HCT116 (cell line): Measurements from ENCODE around the gene FER. TPM values are rescaled to one million over a fixed set of nuclear protein-coding genes. Genes with fewer than 3 reads are reported as not detected.

Experiments
- ATAC-seq: fragments of 200-7000 bp; cut with Tn5 transposase; 2 replicates; pipeline ENCODE4 v1.9.1; 2020; ENCODE audit warnings: mild to moderate bottlenecking, moderate library complexity
- BruUV-seq: library from RNA; stranded (reverse); fragments of 400-500 nt; replicated peaks from 2 replicates; lab custom pipeline; 2021; lab: Mats Ljungman, UMichigan
- CTCF ChIA-PET: fragments of 300-600 bp; sonication (Branson Sonifier 250); formaldehyde crosslinking; loops from one replicate; lab custom pipeline; 2021; ENCODE audit warnings: antibody characterized with exemption; lab: Charles Lee
- POLR2A ChIA-PET: fragments of 300-600, 350-600 bp; sonication (Branson Sonifier 250); formaldehyde crosslinking; loops from one replicate; lab custom pipeline; 2021; ENCODE audit warnings: antibody characterized with exemption; lab: Charles Lee
- RAD21 ChIA-PET, 2 experiments: fragments of 300-600 bp; sonication (Branson Sonifier 250); formaldehyde crosslinking; loops; one replicate each; lab custom pipeline; 2023; ENCODE audit warnings: low total read pairs in 2 of 2; ENCODE audit not compliant: uncharacterized antibody in 2 of 2, unreplicated experiment in 2 of 2, low non-redundant PET in 1 of 2; lab: Charles Lee
- DNase-seq: peaks from one replicate; pipeline ENCODE4 v3.0.0-alpha.2; 2010; ENCODE audit warnings: low read depth, low spot score
- H2AFZ ChIP-seq: fragments of 200-600 bp; shearing (Covaris generic), sonication (generic); 2 replicates; pipeline ENCODE4 v1.6.1; 2017; ENCODE audit warnings: low read depth, mixed run types, mixed read lengths, antibody characterized with exemption, low read length; ENCODE audit not compliant: poor library complexity, severe bottlenecking
- H3K27ac ChIP-seq: 2 replicates; pipeline ENCODE4 v1.5.1; 2012; ENCODE audit warnings: low read depth, low read length
- H3K27me3 ChIP-seq: fragments of 200-600 bp; sonication (generic); 2 replicates; pipeline ENCODE4 v1.6.1; 2016; ENCODE audit warnings: mixed run types, low read length, mixed read lengths; ENCODE audit not compliant: insufficient read depth
- H3K36me3 ChIP-seq, 2 experiments: fragments of 200-500 bp in 1 of 2; fragments of 200-600 bp in 1 of 2; sonication (Bioruptor generic) in 1 of 2; sonication (generic) in 1 of 2; 2 replicates each; pipeline versions ENCODE4 v1.5.1 to v1.6.1; 2014 to 2016; ENCODE audit warnings: low read length in 2 of 2, inconsistent platforms in 1 of 2, mixed read lengths in 1 of 2, mixed run types in 1 of 2; ENCODE audit not compliant: insufficient read depth in 2 of 2, control insufficient read depth in 1 of 2
- H3K4me1 ChIP-seq, 2 experiments: fragments of 200-600 bp in 1 of 2; sonication (generic) in 1 of 2; 2 replicates each; pipeline versions ENCODE4 v1.5.1 to v1.6.1; 2012 to 2017; ENCODE audit warnings: low read length in 2 of 2, inconsistent platforms in 1 of 2, mild to moderate bottlenecking in 1 of 2, mixed read lengths in 1 of 2, mixed run types in 1 of 2, moderate library complexity in 1 of 2; ENCODE audit not compliant: insufficient read depth in 2 of 2, control insufficient read depth in 1 of 2
- H3K4me2 ChIP-seq: fragments of 200-600 bp; sonication (generic); 2 replicates; pipeline ENCODE4 v1.6.1; 2017; ENCODE audit warnings: mixed run types, low read length, mixed read lengths
- H3K4me3 ChIP-seq, 2 experiments: fragments of 200-600 bp in 1 of 2; sonication (generic) in 1 of 2; replicated peaks in 1 of 2; 2 replicates each; pipeline ENCODE4 v1.5.1; 2011 to 2016; ENCODE audit warnings: low read length in 2 of 2, control low read depth in 1 of 2, low read depth in 1 of 2, mild to moderate bottlenecking in 1 of 2, mixed read lengths in 1 of 2, mixed run types in 1 of 2
- H3K79me2 ChIP-seq: fragments of 200-600 bp; sonication (generic); 2 replicates; pipeline ENCODE4 v1.6.1; 2017; ENCODE audit warnings: mild to moderate bottlenecking, mixed run types, low read length, moderate library complexity, mixed read lengths; ENCODE audit not compliant: insufficient read depth
- H3K9ac ChIP-seq: fragments of 200-600 bp; sonication (generic); 2 replicates; pipeline ENCODE4 v1.6.1; 2016; ENCODE audit warnings: low read length, mixed read lengths
- H3K9me2 ChIP-seq: fragments of 200-600 bp; sonication (generic), shearing (Covaris generic); 2 replicates; pipeline ENCODE4 v1.6.1; 2017; ENCODE audit warnings: mixed run types, mild to moderate bottlenecking, moderate library complexity; ENCODE audit not compliant: insufficient read depth
- H3K9me3 ChIP-seq, 2 experiments: fragments of 200-500 bp in 1 of 2; fragments of 200-600 bp in 1 of 2; sonication (Bioruptor generic) in 1 of 2; sonication (generic) in 1 of 2; 2 replicates each; pipeline ENCODE4 v1.6.1; 2014 to 2017; ENCODE audit warnings: low read length in 2 of 2, mixed read lengths in 2 of 2, inconsistent platforms in 1 of 2, low read depth in 1 of 2, mild to moderate bottlenecking in 1 of 2, mixed run types in 1 of 2, moderate library complexity in 1 of 2; ENCODE audit not compliant: control insufficient read depth in 1 of 2, insufficient read depth in 1 of 2
- H4K20me1 ChIP-seq: fragments of 200-600 bp; sonication (generic), shearing (Covaris generic); 2 replicates; pipeline ENCODE4 v1.6.1; 2017; ENCODE audit warnings: mixed run types, mild to moderate bottlenecking, moderate library complexity; ENCODE audit not compliant: insufficient read depth
- CBX3 ChIP-seq: IDR thresholded peaks from 2 replicates; pipeline ENCODE4 v1.6.1; 2012; ENCODE audit warnings: low read depth
- CEBPB ChIP-seq: IDR thresholded peaks from 2 replicates; pipeline ENCODE4 v1.6.1; 2012; ENCODE audit warnings: low read depth
- EZH2 ChIP-seq: fragments of 200-600 bp; sonication (generic); IDR thresholded peaks from 2 replicates; pipeline ENCODE4 v1.6.1; 2017; ENCODE audit warnings: antibody characterized with exemption, mixed run types
- EZH2phosphoT487 ChIP-seq: fragments of 200-600 bp; IDR thresholded peaks from 2 replicates; pipeline ENCODE4 v1.6.1; 2018; ENCODE audit warnings: antibody characterized with exemption, borderline replicate concordance
- FOSL1 ChIP-seq: IDR thresholded peaks from 2 replicates; pipeline ENCODE4 v1.6.1; 2012; ENCODE audit warnings: low read depth
- JUND ChIP-seq: IDR thresholded peaks from 2 replicates; pipeline ENCODE4 v1.6.1; 2012
- POLR2A ChIP-seq: IDR thresholded peaks from 2 replicates; pipeline ENCODE4 v1.7.0; 2011; ENCODE audit warnings: borderline replicate concordance; ENCODE audit not compliant: insufficient read depth, insufficient read length; ENCODE audit errors: extremely low read depth
- POLR2AphosphoS5 ChIP-seq: IDR thresholded peaks from 2 replicates; pipeline ENCODE4 v1.6.1; 2011; ENCODE audit warnings: mild to moderate bottlenecking, low read depth, low read length, moderate library complexity
- YY1 ChIP-seq: IDR thresholded peaks from 2 replicates; pipeline ENCODE4 v1.6.1; 2011; ENCODE audit warnings: low read length, low read depth, moderate library complexity, mild to moderate bottlenecking; ENCODE audit not compliant: insufficient replicate concordance; ENCODE audit errors: extremely low read depth
- ZNF274 ChIP-seq: fragments of 200-500 bp; sonication (Bioruptor generic); IDR thresholded peaks from 2 replicates; pipeline ENCODE4 v1.6.1; 2014; ENCODE audit warnings: mild to moderate bottlenecking, low read depth, low read length, inconsistent platforms
- intact Hi-C: fragments of 100-400 bp; cut with micrococcal nuclease; formaldehyde crosslinking; loops from 2 replicates; pipeline ENCODE4 v1.10.0; 2022
- total RNA-seq: library from RNA; stranded (reverse); gene quantifications from one replicate; pipeline ENCODE4 v1.2.1, GENCODE V29; 2021; ENCODE audit not compliant: unreplicated experiment
- TF ChIP-seq, protein P1 (sequence below): IDR thresholded peaks from 2 replicates; pipeline ENCODE4 v1.6.1; 2011; ENCODE audit warnings: mild to moderate bottlenecking, low read length, moderate library complexity; ENCODE audit not compliant: insufficient replicate concordance; ENCODE audit errors: extremely low read depth
- TF ChIP-seq, protein P2 (sequence below): IDR thresholded peaks from 2 replicates; pipeline ENCODE4 v1.6.1; 2012; ENCODE audit warnings: low read depth

Gene FER
- total RNA-seq, 1 experiment from 2014 or later: 32.0 TPM

DNA sequence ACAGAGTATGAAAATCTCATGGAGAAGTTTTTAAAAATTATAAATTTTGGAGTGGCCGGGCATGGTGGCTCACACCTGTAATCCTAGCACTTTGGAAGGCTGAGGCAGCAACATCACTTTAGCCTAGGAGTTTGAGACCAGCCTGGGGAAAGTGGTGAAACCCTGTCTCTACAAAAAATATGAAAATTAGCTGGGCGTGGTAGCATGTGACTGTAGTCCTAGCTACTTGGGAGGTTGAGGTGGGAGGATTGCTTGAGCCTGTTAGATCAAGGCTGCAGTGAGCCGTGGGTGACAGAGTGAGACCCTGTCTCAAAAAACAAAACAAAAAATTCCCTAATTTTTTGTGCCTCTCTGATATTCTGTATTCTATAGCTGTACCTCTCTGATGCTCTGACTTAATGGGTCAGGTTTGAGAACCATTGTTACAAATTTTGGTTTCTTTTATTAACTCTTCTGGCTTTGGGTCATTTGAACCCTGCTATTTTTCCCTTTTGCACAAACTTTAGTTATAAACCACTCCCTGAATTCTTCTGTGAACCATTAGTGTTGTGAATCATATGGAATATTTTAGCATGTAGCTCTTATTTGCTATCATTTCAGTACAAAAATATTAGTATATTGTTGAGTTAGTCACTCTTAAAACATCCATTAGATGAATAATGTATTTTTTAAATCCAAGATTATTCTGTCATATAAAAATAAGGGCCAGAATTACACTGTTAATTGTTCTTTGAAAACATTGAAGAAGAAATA is 51.0 kb downstream of the FER start:
- H3K27ac ChIP-seq: no peak overlapping the region
- no peaks in the 10 kb centered on the region for H3K36me3 ChIP-seq
- no peak overlapping the region for H2AFZ ChIP-seq
- BruUV-seq: no TSS peak
- intact Hi-C loops: no loop called here
- ChIA-PET POLR2A (no interaction called here), RAD21 (no interaction called here), CTCF (no interaction called here)
- peaks cover 0 to 4% of the 10 kb centered on the region in 2 experiments; a peak in 2 of 4 replicates for H3K9me3 ChIP-seq
- no peak overlapping the region for H3K4me3 ChIP-seq
- H3K4me2 ChIP-seq: no peak overlapping the region
- DNase-seq: no peak
- no peaks in the 10 kb centered on the region for H3K9me2 ChIP-seq
- TF ChIP-seq EZH2 (no peak), CEBPB (no peak), JUND (no peak), POLR2A (no peak), EZH2phosphoT487 (no peak), YY1 (no peak), ZNF274 (no peak), POLR2AphosphoS5 (no peak), FOSL1 (no peak), CBX3 (no peak)
- TF ChIP-seq, protein P1, sequence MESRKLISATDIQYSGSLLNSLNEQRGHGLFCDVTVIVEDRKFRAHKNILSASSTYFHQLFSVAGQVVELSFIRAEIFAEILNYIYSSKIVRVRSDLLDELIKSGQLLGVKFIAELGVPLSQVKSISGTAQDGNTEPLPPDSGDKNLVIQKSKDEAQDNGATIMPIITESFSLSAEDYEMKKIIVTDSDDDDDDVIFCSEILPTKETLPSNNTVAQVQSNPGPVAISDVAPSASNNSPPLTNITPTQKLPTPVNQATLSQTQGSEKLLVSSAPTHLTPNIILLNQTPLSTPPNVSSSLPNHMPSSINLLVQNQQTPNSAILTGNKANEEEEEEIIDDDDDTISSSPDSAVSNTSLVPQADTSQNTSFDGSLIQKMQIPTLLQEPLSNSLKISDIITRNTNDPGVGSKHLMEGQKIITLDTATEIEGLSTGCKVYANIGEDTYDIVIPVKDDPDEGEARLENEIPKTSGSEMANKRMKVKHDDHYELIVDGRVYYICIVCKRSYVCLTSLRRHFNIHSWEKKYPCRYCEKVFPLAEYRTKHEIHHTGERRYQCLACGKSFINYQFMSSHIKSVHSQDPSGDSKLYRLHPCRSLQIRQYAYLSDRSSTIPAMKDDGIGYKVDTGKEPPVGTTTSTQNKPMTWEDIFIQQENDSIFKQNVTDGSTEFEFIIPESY: no peak
- TF ChIP-seq, protein P2, sequence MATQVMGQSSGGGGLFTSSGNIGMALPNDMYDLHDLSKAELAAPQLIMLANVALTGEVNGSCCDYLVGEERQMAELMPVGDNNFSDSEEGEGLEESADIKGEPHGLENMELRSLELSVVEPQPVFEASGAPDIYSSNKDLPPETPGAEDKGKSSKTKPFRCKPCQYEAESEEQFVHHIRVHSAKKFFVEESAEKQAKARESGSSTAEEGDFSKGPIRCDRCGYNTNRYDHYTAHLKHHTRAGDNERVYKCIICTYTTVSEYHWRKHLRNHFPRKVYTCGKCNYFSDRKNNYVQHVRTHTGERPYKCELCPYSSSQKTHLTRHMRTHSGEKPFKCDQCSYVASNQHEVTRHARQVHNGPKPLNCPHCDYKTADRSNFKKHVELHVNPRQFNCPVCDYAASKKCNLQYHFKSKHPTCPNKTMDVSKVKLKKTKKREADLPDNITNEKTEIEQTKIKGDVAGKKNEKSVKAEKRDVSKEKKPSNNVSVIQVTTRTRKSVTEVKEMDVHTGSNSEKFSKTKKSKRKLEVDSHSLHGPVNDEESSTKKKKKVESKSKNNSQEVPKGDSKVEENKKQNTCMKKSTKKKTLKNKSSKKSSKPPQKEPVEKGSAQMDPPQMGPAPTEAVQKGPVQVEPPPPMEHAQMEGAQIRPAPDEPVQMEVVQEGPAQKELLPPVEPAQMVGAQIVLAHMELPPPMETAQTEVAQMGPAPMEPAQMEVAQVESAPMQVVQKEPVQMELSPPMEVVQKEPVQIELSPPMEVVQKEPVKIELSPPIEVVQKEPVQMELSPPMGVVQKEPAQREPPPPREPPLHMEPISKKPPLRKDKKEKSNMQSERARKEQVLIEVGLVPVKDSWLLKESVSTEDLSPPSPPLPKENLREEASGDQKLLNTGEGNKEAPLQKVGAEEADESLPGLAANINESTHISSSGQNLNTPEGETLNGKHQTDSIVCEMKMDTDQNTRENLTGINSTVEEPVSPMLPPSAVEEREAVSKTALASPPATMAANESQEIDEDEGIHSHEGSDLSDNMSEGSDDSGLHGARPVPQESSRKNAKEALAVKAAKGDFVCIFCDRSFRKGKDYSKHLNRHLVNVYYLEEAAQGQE: no peak
- H3K27me3 ChIP-seq: no peaks in the 10 kb centered on the region
- no peak overlapping the region for H3K9ac ChIP-seq
- no peak for ATAC-seq
- no peaks in the 10 kb centered on the region for H3K79me2 ChIP-seq
- no peaks in the 10 kb centered on the region for H4K20me1 ChIP-seq
- peaks cover 19 to 39% of the 10 kb centered on the region in 2 experiments for H3K4me1 ChIP-seq
